GM21367 (cell line): Measurements from ENCODE around the gene MARK3.
"Not testable (repeated sequence)": the region's sequence is repeated elsewhere in the genome, so short reads cannot be mapped to it uniquely, and the experiment has no call there.

Experiments used
- ATAC-seq: cut with Tn5 transposase; IDR thresholded peaks from one replicate; pipeline ENCODE4 v1.9.1; 2021; ENCODE audit not compliant: unreplicated experiment

The MARK3 gene

GRCh38 chr14:103524002-103524935 is 139.1 kb downstream of the MARK3 start:
- no peak for ATAC-seq

DNA sequence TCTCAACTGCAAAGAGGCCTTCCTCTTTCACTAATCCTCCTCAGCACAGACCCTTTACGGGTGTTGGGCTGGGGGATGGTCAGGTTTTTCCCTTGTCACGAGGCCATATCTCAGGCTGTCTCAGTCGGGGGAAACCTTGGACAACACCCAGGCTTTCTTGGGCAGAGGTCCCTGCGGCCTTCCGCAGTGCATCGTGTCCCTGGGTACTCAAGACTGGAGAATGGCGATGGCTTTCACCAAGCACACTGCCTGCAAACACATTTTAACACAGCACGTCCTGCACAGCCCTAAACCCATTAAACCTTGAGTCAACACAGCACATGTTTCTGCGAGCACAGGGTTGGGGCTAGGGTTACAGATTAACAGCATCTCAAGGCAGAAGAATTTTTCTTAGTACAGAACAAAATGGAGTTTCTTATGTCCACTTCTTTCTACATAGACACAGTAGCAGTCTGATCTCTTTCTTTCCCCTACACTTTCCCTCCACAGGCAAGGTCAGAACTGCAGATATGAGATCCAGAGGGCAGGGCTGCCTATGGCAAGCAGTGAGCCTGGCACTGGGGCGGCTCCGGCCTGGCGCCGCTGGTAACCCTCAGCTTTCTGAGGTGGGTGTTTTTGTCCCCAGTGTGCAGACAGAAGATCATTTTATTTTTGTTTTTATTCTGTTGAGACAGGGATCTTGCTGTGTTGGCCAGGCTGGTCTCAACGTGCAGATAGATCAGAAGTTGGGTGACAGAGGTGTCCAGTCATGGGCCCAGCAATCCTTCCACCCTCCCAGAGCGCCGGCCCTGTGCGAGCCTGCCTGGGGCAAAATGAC is 140.4 kb downstream of the MARK3 start:
- ATAC-seq: not testable (repeated sequence)

DNA sequence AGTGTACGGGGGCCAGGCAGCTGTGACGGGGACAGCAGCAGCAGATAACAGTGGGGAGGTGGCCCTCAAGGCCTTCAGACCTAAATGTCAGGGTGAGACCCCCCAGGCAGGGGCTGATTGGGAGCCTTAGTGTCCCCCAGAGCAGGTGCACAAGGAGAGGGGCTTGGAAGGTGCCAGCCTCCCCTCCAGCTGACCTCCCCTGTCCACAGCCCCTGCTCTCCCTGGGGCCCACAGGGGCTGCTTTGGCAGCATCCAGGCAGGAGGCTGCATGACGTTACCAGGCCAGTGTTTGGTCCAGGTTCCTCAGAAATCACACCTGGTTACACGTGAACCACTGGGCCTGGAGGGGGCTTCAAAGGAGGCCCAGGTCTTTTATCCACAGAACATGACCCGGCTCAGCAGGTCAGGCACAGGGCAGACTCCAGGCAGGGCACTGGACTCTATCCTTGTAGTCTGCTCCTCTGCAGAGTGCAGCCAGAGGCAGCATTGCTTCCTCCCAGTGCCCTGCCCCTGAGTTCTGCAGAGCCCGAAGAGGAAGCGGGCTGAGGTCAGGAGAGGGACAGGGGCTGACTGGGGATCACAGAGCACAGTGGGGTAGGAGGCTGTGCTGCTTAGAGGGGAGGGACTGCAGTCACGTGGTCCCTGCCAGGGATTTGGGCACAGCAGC is 141.2 kb downstream of the MARK3 start:
- ATAC-seq: no peak

GRCh38 chr14:103526914-103527248 is 141.7 kb downstream of the MARK3 start:
- no peak for ATAC-seq

DNA sequence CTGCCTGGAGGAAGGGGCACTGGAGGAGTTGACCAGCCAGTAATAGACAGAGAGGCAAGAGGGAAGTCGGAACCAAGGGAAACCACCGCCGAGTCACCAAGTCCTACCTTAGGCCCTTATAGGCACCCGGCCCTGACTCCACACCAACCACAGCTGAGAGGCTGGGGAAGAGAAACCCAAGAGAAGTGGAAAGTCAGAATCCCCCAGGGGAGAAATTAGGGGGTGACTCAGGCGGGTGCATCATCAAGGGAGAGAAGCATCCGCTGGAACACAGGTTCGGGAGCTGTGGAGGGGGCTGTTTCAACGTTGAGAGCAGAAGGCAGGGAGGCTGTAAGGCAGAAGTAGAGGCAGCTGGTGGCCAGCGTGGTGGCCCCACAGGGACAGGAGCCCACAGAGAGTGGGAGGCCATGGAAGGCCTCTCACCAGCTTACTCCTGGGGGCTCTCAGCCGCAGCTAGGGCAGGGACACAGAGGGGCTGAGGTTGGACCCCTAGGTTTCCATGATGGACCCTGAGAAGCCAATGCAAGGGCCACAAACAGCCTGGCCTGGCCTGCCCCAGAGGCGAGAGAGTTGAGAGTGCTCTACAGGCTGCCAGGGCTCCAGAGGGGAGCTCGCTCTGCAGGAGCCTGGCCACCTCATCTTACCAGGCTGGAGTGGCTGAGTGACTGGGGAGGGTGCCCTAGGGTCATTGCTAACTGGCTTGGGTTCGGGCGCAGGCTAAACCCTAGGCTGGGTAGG is 142.4 kb downstream of the MARK3 start:
- ATAC-seq: peak; percentile 41

DNA sequence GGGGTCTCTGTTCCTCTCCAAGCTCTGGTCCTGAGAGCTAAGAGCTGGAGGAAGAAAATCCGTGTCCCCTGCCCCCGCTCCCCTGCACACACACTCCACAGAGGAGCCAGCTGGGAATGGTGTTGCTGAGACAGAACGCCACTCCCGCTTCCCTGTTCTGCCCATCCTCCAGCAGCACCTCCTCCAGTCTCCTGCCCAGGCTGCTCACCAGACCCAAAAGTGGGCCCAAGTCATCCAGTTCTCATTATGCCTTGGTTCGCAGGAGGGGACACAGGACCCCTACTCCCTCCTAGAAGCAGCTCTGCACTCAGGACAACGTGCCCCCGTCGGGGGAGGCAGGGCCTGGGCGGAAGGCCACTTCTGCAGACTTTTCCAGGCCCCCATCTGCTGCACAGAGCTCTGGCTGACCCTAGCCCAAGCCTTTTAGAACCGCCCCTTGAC is 143.0 kb downstream of the MARK3 start:
- ATAC-seq: no peak

- peak; percentile 30 for ATAC-seq
Observed at GRCh38 chr14:103528587-103529382, 143.6 kb downstream of the MARK3 start, which contains the start of gene TRMT61A. Gene TRMT61A, plus strand, starts transcription at chr14:103529196. Its CDS starts 783 bp downstream, at chr14:103529979.

GRCh38 chr14:103529383-103530365 is 144.5 kb downstream of the MARK3 start:
- ATAC-seq: peak; percentile 17

- ATAC-seq: no peak
Observed at GRCh38 chr14:103530390-103530789, 145.2 kb downstream of the MARK3 start.

GRCh38 chr14:103530831-103531230 is 145.6 kb downstream of the MARK3 start:
- no peak for ATAC-seq

DNA sequence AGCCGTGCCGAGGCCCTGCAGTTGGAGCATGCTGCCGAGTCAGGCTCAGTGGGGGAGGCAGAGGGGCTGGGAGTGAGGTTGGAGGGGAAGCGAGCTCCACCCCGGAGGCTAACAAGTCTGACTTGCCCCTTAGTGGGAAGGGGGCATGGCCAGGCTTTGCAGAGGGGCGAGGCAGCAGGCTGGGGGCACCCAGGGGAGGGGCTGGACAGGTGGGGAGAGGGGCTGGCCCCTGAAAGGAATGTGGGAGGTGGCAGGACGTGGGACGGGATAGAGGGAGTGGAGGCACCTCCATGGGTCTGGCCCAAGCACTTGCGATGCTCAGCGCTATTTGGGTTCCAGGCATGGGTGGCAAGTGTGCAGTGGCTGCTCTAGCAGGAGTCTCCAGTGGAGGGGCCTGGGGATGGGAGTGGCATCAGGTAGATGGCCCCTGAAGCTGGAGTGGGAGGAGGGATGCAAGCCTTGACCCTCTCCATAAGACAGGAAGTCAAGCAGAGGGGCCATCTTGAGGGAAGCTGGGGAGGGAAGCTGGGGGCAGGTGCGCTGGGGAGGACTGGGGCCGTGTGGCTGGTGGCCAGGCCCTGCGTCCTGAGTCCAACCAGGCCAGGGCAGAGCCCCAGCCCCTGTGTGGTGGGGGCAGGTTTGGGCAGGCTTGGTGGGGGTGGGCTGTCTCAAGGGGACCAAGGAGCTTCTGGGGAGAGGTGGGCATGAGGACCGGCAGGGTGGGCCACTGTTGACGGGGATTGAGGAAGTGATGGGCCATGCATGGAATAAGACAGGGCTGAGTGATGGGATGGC is 146.4 kb downstream of the MARK3 start:
- ATAC-seq: no peak

DNA sequence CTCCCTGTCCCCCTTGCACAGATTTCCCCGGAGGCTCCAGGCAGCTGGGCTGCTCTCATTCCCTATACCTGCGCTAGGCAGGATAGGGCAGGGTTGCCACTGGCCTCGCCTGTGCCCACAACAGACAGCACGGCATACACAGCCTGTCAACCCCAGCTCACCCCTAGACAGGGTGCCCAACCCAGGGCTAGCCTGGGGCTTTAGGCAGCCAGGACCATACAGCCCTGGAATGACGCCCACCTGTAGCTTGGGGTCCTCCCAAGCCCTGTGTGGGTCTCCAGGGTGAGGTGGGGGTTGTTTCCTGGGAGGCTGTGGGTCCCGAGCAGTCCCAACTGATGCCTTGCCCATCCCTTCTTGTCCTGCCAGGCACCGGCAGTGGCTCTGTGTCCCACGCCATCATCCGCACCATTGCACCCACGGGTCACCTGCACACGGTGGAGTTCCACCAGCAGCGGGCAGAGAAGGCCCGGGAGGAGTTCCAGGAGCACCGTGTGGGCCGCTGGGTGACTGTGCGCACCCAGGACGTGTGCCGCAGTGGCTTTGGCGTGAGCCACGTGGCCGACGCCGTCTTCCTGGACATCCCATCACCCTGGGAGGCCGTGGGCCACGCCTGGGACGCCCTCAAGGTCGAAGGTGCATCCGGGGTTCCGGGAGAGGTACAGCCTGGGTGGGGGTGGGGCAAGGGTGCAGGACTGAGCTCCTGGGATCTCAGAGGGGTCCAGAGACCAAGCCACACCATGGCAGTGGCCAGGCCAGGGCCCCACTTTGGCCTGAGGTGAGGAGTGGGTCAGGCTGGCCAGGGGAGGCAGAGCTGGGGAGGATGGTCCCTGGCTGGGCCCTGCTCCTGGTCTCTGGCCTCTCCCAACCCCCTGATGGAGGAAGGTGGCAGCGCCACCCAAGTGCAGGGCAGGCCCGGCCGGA is 147.3 kb downstream of the MARK3 start:
- ATAC-seq: no peak

DNA sequence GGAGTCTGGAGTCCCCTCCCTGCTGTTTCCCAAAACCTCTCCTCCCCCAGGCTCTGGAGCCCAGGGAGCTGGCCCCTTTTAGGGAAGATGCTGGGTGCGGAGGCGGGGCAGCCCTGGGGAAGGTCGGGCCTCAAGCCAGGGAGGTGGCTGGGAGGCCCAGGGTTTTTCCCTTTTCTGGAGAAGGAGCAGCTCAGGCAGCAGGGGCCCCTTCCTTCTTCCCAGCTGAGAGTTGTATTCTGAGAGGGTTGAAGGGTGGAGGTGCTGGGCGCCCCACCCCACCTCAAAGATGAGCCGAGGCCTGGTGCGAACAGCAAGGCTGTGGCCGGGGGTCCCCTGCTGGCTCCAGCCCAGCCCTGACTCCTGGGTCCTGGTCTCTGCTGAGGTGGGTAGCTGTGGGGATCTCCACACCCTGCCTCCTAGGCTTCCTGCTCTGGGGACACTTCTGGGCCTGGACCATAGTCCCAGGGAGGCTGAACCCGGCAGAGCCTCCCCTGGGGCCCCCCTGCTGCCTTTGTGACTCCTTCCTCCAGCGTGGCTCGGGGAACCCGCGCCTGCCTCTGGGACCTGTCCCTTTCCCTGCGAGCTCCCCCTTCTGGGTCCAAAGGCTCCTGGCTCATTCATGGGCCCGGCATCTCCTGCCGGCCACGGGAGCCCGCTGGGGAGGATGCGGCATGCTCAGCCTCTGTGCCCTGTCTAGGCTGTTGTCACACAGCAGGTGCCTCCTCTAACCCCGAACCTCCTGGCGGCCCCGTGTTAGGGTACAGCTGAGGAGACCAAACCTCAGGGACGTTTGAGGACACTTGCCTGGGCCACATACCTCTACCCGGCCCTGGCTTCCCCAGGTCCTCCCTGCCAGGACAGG is 148.2 kb downstream of the MARK3 start:
- no peak for ATAC-seq

GRCh38 chr14:103533999-103534575 is 148.9 kb downstream of the MARK3 start:
- no peak for ATAC-seq

GRCh38 chr14:103534576-103535061 is 149.4 kb downstream of the MARK3 start:
- no peak for ATAC-seq
